Lower lobe of right lung (tissue), 2 donors: Measurements from ENCODE around the gene TRPV6. TPM values are rescaled to one million over a fixed set of nuclear protein-coding genes. Genes with fewer than 3 reads are reported as not detected.

Source experiments
- ATAC-seq, 2 donors: fragments of 200-7000 bp; cut with Tn5 transposase; one replicate each; pipeline ENCODE4 v1.9.1; 2020 to 2022; ENCODE audit warnings: mild to moderate bottlenecking in 2 of 2, moderate library complexity in 2 of 2
- DNase-seq: peaks from one replicate; pipeline ENCODE4 v3.0.0-alpha.2; 2020
- H3K27ac ChIP-seq: fragments of 200-600 bp; one replicate; pipeline ENCODE4 v1.8.0; 2022
- H3K27me3 ChIP-seq: fragments of 200-600 bp; one replicate; pipeline ENCODE4 v1.8.0; 2022; ENCODE audit warnings: low read depth
- H3K36me3 ChIP-seq: fragments of 200-600 bp; one replicate; pipeline ENCODE4 v1.8.0; 2022; ENCODE audit warnings: mild to moderate bottlenecking
- H3K4me1 ChIP-seq: fragments of 200-600 bp; one replicate; pipeline ENCODE4 v1.8.0; 2022
- H3K4me3 ChIP-seq: fragments of 200-600 bp; one replicate; pipeline ENCODE4 v1.8.0; 2022; ENCODE audit warnings: mild to moderate bottlenecking
- H3K9me3 ChIP-seq: fragments of 200-600 bp; one replicate; pipeline ENCODE4 v1.8.0; 2022
- intact Hi-C: fragments of 100-400 bp; cut with DNase I; formaldehyde crosslinking; loops from one replicate; pipeline ENCODE4 v1.11.0; 2022
- total RNA-seq: library from RNA; stranded (reverse); fragmentation: NEBNext Ultra II Directional; extraction: Animal tissue kit (Norgen Biotek cat#: 25700); gene quantifications from one replicate; pipeline ENCODE4 v1.2.1, GENCODE V29; 2021
- TF ChIP-seq, protein P1 (sequence below): fragments of 200-600 bp; IDR thresholded peaks from one replicate; pipeline ENCODE4 v1.8.0; 2022; ENCODE audit warnings: antibody characterized with exemption, mild to moderate bottlenecking
- donor health status: DM: no; HTN: yes; CAD: no; lungs with severe emphysema.

TRPV6 gene
- total RNA-seq, 1 donor from 2014 or later = 0.21 TPM

DNA sequence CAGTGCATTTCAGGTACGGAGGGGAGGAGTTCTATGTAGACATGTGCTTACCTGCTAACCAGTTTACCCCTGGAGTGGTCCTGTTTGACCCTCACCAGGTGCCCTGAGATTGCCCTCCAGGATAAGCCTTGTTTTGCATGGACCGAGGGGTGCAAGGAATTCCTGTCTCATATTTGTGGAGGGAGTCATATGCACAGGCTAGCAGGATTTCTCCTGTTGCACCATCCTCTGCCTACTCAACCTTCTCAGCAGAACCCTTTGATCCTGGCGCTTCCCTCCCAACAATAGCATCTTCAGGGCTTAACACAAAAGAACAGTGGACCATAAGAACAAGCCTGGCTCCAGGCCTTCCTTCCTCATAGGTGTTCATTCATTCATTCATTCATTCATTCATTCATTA, 7.2 kb downstream of the TRPV6 start:
- ATAC-seq (no peak), DNase-seq (no peak)
- Histone ChIP-seq H3K4me1 (no peaks in the 10 kb centered on the region), H3K27ac (no peak overlapping the region), H3K27me3 (peaks cover 8% of the 10 kb centered on the region), H3K4me3 (no peak overlapping the region), H3K9me3 (no peaks in the 10 kb centered on the region), H3K36me3 (no peaks in the 10 kb centered on the region)
- TF ChIP-seq, protein P1, sequence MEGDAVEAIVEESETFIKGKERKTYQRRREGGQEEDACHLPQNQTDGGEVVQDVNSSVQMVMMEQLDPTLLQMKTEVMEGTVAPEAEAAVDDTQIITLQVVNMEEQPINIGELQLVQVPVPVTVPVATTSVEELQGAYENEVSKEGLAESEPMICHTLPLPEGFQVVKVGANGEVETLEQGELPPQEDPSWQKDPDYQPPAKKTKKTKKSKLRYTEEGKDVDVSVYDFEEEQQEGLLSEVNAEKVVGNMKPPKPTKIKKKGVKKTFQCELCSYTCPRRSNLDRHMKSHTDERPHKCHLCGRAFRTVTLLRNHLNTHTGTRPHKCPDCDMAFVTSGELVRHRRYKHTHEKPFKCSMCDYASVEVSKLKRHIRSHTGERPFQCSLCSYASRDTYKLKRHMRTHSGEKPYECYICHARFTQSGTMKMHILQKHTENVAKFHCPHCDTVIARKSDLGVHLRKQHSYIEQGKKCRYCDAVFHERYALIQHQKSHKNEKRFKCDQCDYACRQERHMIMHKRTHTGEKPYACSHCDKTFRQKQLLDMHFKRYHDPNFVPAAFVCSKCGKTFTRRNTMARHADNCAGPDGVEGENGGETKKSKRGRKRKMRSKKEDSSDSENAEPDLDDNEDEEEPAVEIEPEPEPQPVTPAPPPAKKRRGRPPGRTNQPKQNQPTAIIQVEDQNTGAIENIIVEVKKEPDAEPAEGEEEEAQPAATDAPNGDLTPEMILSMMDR = no peak
- intact Hi-C loops = no loop called here

- H3K27ac ChIP-seq = no peak overlapping the region
- no peaks in the 10 kb centered on the region for H3K4me1 ChIP-seq
- intact Hi-C loops = no loop called here
- no peak overlapping the region for H3K4me3 ChIP-seq
- TF ChIP-seq, protein P1 = no peak
- no peak for ATAC-seq
- H3K27me3 ChIP-seq = peaks cover 4% of the 10 kb centered on the region
- no peaks in the 10 kb centered on the region for H3K9me3 ChIP-seq
- no peak for DNase-seq
- no peaks in the 10 kb centered on the region for H3K36me3 ChIP-seq
Observed at GRCh38 chr7:142876991-142877910, 8.3 kb downstream of the TRPV6 start.

DNA sequence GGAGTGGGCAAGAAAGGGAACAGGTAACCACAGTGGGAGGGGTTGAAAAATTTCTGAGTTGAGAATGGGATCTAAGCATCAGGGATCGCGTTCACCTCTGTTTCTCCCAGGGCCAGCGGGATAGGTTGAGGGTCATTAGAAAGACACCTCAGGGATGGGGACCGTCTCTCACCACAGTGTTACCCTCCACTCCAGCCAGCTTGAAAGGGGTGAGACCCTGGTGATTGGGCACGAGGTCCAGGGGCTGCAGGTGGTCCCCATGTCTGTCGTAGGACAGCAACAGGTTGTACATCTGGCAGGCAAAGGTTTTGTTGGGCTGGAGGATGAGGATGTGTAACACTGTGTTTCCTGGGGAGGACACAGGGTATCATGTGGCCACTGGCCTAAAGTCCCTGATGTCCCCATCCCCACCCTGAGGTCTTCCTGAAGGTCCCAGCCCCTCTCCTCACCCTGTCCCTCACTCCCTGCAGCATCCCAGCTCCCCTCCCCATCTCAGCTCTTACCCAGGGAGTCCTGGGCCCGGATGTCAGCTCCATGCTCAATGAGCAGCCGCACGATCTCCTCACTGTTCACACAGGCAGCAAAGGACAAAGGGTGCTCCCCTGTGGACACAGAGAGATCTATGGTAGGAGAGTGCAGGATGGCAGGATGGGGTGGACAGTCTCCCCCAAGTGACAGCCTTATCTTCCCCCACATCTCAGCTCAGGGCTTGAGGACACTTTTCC, 9.1 kb downstream of the TRPV6 start:
- no peak for DNase-seq
- H3K9me3 ChIP-seq = no peaks in the 10 kb centered on the region
- intact Hi-C loops = no loop called here

GRCh38 chr7:142875456-142875855, 10.1 kb downstream of the TRPV6 start:
- TF ChIP-seq, protein P1 = no peak
- ATAC-seq (no peak), DNase-seq (no peak)
- Histone ChIP-seq H3K27me3 (peaks cover 4% of the 10 kb centered on the region), H3K36me3 (no peaks in the 10 kb centered on the region), H3K9me3 (no peaks in the 10 kb centered on the region), H3K4me1 (no peaks in the 10 kb centered on the region), H3K4me3 (no peak overlapping the region), H3K27ac (no peak overlapping the region)
- intact Hi-C loops = no loop called here

More for the DNA sequence above, 9.1 kb downstream of the TRPV6 start:
- Histone ChIP-seq H3K4me1 (no peaks in the 10 kb centered on the region), H3K27me3 (peaks cover 4% of the 10 kb centered on the region), H3K4me3 (no peak overlapping the region), H3K27ac (no peak overlapping the region), H3K36me3 (no peaks in the 10 kb centered on the region)
- TF ChIP-seq, protein P1 = no peak
- ATAC-seq = no peak

DNA sequence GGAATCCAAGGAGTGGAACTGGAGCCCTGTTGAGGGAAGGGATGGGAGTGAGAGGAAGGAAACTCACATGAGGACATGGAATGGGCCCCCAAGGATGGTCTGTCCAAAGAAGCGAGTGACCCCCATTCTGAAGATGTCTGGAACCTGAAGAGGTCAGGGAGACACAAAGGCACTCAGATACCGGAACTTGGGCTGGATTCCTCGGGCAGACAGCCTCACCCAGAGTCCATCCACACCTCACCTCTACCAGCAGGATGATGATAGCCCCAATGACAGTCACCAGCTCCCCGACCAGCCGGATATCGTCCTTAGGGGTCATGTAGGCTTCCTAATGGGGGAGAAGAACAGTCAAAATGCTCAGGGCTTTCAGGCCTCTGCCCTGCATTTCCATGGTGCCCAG, 10.7 kb downstream of the TRPV6 start:
- DNase-seq (no peak), ATAC-seq (no peak)
- Histone ChIP-seq H3K36me3 (no peaks in the 10 kb centered on the region), H3K4me3 (no peak overlapping the region), H3K4me1 (no peaks in the 10 kb centered on the region), H3K27me3 (peaks cover 2% of the 10 kb centered on the region), H3K9me3 (no peaks in the 10 kb centered on the region), H3K27ac (no peak overlapping the region)
- TF ChIP-seq, protein P1 = no peak
- intact Hi-C loops = no loop called here
